Neural crest cell (in vitro differentiated cells): ENCODE measurements around the gene ZBTB20. TPM values are rescaled to one million over a fixed set of nuclear protein-coding genes. Genes with fewer than 3 reads are reported as not detected.

ENCODE experiments used
- DNase-seq: peaks from one replicate; pipeline ENCODE4 v3.0.0; 2021; ENCODE audit warnings: low read depth, mixed read lengths, low spot score
- H3K27ac Mint-ChIP-seq: one replicate; pipeline ENCODE4 v1.8.0; 2021; ENCODE audit warnings: mild to moderate bottlenecking, mixed read lengths; ENCODE audit not compliant: unreplicated experiment
- H3K27me3 Mint-ChIP-seq: 2 replicates; pipeline ENCODE4 v1.8.0; 2021; ENCODE audit warnings: low read depth, mild to moderate bottlenecking, mixed read lengths
- H3K36me3 Mint-ChIP-seq: 2 replicates; pipeline ENCODE4 v1.8.0; 2021; ENCODE audit warnings: low read depth, mild to moderate bottlenecking, mixed read lengths
- H3K4me1 Mint-ChIP-seq: 2 replicates; pipeline ENCODE4 v1.8.0; 2021; ENCODE audit warnings: mixed read lengths
- H3K4me3 Mint-ChIP-seq: one replicate; pipeline ENCODE4 v1.8.0; 2021; ENCODE audit warnings: mild to moderate bottlenecking, mixed read lengths
- H3K9me3 Mint-ChIP-seq: 2 replicates; pipeline ENCODE4 v1.8.0; 2021; ENCODE audit warnings: mixed read lengths
- CTCF ChIP-seq: fragments of 200-600 bp; sonication (generic); conservative IDR thresholded peaks from 2 replicates; pipeline ENCODE4 v1.5.0; 2021; ENCODE audit warnings: antibody characterized with exemption, mild to moderate bottlenecking
- total RNA-seq: library from RNA; stranded (reverse); gene quantifications from 2 replicates; pipeline ENCODE4 v1.2.1, GENCODE V29; 2021

ZBTB20 gene
- total RNA-seq, 1 donor from 2014 or later: 12.4 TPM

GRCh38 chr3:114418107-114418506 is 729.0 kb downstream of the ZBTB20 start:
- H3K4me3 Mint-ChIP-seq: no peak overlapping the region
- H3K36me3 Mint-ChIP-seq: no peaks in the 10 kb centered on the region
- H3K4me1 Mint-ChIP-seq: peaks cover 11% of the 10 kb centered on the region
- H3K9me3 Mint-ChIP-seq: no peaks in the 10 kb centered on the region
- DNase-seq: no peak
- TF ChIP-seq CTCF: no peak
- no peaks in the 10 kb centered on the region for H3K27me3 Mint-ChIP-seq
- no peak overlapping the region for H3K27ac Mint-ChIP-seq

- no peak for DNase-seq
- Mint-ChIP-seq H3K27ac (no peak overlapping the region), H3K27me3 (no peaks in the 10 kb centered on the region), H3K9me3 (no peaks in the 10 kb centered on the region), H3K4me1 (peaks cover 14% of the 10 kb centered on the region), H3K36me3 (no peaks in the 10 kb centered on the region), H3K4me3 (no peak overlapping the region)
- no peak for TF ChIP-seq CTCF
These were observed 729.4 kb downstream of the ZBTB20 start for GRCh38 chr3:114417675-114418074.

GRCh38 chr3:114417265-114417664 is 729.8 kb downstream of the ZBTB20 start:
- Mint-ChIP-seq H3K4me3 (no peak overlapping the region), H3K4me1 (peaks cover 18% of the 10 kb centered on the region), H3K36me3 (no peaks in the 10 kb centered on the region), H3K27me3 (no peaks in the 10 kb centered on the region), H3K9me3 (no peaks in the 10 kb centered on the region), H3K27ac (no peak overlapping the region)
- DNase-seq: no peak
- TF ChIP-seq CTCF: no peak

DNA sequence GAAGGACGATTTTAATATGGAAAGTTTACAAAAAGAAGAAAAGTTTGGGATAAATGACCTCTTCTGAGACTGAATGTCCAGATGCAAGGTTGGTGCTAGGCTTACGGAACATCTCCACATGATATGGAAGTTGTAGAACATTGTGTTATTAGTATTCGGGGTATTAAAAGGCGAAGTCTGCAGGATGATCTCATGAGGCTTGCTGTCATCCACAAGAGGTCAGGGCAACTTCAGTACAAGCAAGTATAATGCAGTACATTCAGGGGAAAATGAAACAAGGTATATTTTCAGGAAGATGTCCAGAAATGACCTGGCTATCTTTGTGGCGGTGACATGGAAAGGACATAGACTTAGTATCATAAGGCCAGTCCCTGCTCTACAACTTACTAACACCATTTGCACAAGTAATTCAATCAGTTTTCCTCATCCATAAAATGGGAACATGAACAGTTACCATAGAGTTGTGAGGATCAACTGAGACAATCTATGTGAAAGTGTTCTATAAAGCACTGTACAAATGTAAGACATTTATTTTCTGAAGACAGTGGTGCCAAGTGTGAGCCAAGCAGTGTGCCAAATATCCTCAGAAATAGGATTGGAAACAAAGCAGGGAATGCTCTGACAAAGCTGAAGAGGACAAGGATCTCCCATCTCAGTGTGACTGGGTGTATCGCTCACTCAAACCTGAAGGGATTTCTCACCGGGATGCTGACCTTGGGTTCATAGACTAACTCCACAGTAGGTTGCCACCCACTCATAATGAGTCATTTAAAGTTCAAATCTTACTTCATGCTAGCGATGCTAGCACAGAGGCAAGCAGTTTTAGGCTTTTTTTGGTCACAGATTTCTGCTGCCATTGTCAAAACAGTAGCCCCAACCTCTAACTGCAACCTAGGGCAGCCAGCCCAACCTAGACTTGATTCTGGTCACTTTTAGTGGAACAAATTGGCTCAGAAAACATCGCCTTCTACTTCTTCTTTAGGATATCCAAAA is 735.0 kb downstream of the ZBTB20 start:
- Mint-ChIP-seq H3K4me3 (no peak overlapping the region), H3K36me3 (no peaks in the 10 kb centered on the region), H3K27ac (no peak overlapping the region), H3K27me3 (no peaks in the 10 kb centered on the region), H3K9me3 (no peaks in the 10 kb centered on the region), H3K4me1 (peaks cover 59% of the 10 kb centered on the region)
- no peak for TF ChIP-seq CTCF
- DNase-seq: no peak

DNA sequence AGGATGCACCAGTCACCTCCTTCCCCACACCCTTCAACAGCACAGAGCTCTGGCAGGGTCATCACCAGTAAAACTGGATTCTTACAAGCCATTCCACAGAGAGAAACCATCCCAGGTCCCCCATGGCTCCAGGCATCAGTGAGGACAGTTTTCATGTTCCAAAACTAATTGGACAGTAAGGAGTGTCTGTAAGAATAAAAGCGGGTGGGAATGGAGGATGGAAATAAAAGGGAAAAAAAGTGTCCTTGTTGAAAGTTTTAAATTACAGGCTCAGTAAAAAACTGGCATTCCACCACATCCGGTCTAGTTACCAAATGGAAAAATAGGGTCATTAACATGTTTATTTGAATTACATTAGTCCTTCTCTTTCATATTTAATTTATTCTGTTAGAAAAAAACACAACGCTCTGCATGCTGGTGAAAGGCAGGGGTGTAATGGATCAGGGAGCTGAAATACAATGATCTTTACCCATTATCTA is 735.9 kb downstream of the ZBTB20 start:
- H3K4me3 Mint-ChIP-seq: peak overlapping the region; percentile 4

More for the DNA sequence above, 735.9 kb downstream of the ZBTB20 start:
- no peaks in the 10 kb centered on the region for H3K9me3 Mint-ChIP-seq
- H3K4me1 Mint-ChIP-seq: peaks cover 59% of the 10 kb centered on the region
- H3K36me3 Mint-ChIP-seq: no peaks in the 10 kb centered on the region
- no peak for DNase-seq
- no peak for TF ChIP-seq CTCF
- peak overlapping the region; percentile 65 for H3K27ac Mint-ChIP-seq
- H3K27me3 Mint-ChIP-seq: no peaks in the 10 kb centered on the region
